ENCODE data around the gene VIPR2. TPM values are rescaled to one million over a fixed set of nuclear protein-coding genes. Genes with fewer than 3 reads are reported as not detected.

Gene VIPR2
- total and polyA plus RNA-seq, 2 of the 13 experiments (the other 11 are each of a cell fraction or from before 2014, with no cell fraction given), result not detected

DNA sequence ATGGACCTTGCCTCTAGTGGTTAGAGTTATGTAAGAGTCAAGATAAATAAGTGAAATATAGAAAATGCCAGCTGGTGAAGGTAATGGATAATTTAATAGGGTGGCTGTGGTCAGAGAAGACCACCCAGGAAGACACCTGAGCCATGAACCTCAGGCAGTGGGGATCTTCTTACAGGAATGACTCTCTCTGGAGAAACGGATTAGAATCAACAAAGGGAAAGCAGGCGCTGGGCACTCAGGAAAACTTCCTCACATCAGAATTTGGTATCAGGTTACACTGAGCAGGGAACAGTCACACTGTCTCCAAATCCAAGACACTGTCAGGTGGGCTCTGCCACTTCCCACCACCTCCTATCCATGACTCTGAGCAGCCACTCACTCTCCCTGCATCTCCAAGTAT lies 155.7 kb downstream of the VIPR2 start:
- TF ChIP-seq, protein P1, sequence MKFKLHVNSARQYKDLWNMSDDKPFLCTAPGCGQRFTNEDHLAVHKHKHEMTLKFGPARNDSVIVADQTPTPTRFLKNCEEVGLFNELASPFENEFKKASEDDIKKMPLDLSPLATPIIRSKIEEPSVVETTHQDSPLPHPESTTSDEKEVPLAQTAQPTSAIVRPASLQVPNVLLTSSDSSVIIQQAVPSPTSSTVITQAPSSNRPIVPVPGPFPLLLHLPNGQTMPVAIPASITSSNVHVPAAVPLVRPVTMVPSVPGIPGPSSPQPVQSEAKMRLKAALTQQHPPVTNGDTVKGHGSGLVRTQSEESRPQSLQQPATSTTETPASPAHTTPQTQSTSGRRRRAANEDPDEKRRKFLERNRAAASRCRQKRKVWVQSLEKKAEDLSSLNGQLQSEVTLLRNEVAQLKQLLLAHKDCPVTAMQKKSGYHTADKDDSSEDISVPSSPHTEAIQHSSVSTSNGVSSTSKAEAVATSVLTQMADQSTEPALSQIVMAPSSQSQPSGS (CRISPR knock-in tag; IDR thresholded peaks at IDR 0.05), result no peak
- TF ChIP-seq NFYC (CRISPR knock-in tag; IDR thresholded peaks at IDR 0.05), result no peak
- no peak for TF ChIP-seq ZNF546 (CRISPR knock-in tag; conservative IDR thresholded peaks at IDR 0.05)
- TF ChIP-seq ZNF367 (CRISPR knock-in tag; IDR thresholded peaks at IDR 0.05; ENCODE audit: borderline replicate concordance), result no peak
- TF ChIP-seq ZNF34 (CRISPR knock-in tag; IDR thresholded peaks at IDR 0.05; ENCODE audit: borderline replicate concordance), result no peak
- TF ChIP-seq AGO2 (optimal IDR thresholded peaks at IDR 0.05; ENCODE audit: low read depth, low read length), result no peak
- TF ChIP-seq ZNF121 (CRISPR knock-in tag; IDR thresholded peaks at IDR 0.05), result no peak
- TF ChIP-seq, protein P2, sequence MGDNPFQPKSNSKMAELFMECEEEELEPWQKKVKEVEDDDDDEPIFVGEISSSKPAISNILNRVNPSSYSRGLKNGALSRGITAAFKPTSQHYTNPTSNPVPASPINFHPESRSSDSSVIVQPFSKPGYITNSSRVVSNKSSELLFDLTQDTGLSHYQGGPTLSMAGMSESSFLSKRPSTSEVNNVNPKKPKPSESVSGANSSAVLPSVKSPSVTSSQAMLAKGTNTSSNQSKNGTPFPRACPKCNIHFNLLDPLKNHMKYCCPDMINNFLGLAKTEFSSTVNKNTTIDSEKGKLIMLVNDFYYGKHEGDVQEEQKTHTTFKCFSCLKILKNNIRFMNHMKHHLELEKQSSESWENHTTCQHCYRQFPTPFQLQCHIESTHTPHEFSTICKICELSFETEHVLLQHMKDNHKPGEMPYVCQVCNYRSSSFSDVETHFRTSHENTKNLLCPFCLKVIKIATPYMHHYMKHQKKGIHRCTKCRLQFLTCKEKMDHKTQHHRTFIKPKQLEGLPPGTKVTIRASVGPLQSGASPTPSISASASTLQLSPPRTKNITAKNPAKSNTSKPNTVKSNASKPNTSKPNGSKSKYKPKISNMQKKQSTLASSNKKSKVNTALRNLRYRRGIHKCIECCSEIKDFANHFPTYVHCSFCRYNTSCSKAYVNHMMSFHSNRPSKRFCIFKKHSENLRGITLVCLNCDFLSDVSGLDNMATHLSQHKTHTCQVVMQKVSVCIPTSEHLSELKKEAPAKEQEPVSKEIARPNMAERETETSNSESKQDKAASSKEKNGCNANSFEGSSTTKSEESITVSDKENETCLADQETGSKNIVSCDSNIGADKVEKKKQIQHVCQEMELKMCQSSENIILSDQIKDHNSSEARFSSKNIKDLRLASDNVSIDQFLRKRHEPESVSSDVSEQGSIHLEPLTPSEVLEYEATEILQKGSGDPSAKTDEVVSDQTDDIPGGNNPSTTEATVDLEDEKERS (CRISPR knock-in tag; IDR thresholded peaks at IDR 0.05), result no peak
- ATAC-seq, result no peak
- H3K9ac ChIP-seq (ENCODE audit: insufficient read depth, low read depth, low read length), result no peak overlapping the region
- no peaks in the 10 kb centered on the region for H3K36me3 ChIP-seq (replicated peaks in 1 of 2; ENCODE audit: control insufficient read depth in 1 of 2, insufficient read depth in 2 of 2, low read length in 2 of 2)
- in situ Hi-C loops (cut with HindIII; ENCODE audit: extremely low pct_ligation_motif_present, low pct_unique_long_range_greater_than_20kb), result no loop called here
- intact Hi-C loops (cut with micrococcal nuclease; ENCODE audit: unreplicated experiment), result no loop called here
- DNase-seq (ENCODE audit: low spot score), result no peak
- FAIRE-seq, result no peak
- H3K4me2 ChIP-seq (ENCODE audit: low read depth, low read length), result no peak overlapping the region
- no peak overlapping the region for H3K27ac ChIP-seq (ENCODE audit: extremely low read length, insufficient read depth, low read length)
- CTCF ChIA-PET (ENCODE audit: low intra/inter-chr PET ratio, low total read pairs), result no interaction called here
- H3K27me3 ChIP-seq (ENCODE audit: control insufficient read depth in 1 of 2, insufficient read depth in 2 of 2, low read length in 2 of 2), result peaks cover 7 to 18% of the 10 kb centered on the region in 2 experiments; a peak in 4 of 5 replicates
- peaks cover 20% of the 10 kb centered on the region for H3K9me3 ChIP-seq (ENCODE audit: low read length)
- H3K79me2 ChIP-seq (ENCODE audit: insufficient read depth, low read length), result no peaks in the 10 kb centered on the region
- no peaks in the 10 kb centered on the region for H3K4me1 ChIP-seq (ENCODE audit: insufficient read depth, low read length)
- H4K20me1 ChIP-seq (ENCODE audit: insufficient read depth, low read length), result no peaks in the 10 kb centered on the region
- 51% methylated on average over 2 of the region's 2 CpGs for WGBS (ENCODE audit: low lambda C conversion rate)
- BruUV-seq (replicated peaks), result no TSS peak
- no peak overlapping the region for H3K4me3 ChIP-seq (replicated peaks in 1 of 3; ENCODE audit: insufficient read depth in 1 of 3, low read depth in 2 of 3, low read length in 3 of 3)
- no peak overlapping the region for H2AFZ ChIP-seq (ENCODE audit: low read length)
- POLR2A ChIA-PET, result no interaction called here
